ENCODE results near the gene FGD2.
A peak's percentile ranks its signal among the peaks of the same experiment; 100 is the strongest.

FGD2 gene, protein sequence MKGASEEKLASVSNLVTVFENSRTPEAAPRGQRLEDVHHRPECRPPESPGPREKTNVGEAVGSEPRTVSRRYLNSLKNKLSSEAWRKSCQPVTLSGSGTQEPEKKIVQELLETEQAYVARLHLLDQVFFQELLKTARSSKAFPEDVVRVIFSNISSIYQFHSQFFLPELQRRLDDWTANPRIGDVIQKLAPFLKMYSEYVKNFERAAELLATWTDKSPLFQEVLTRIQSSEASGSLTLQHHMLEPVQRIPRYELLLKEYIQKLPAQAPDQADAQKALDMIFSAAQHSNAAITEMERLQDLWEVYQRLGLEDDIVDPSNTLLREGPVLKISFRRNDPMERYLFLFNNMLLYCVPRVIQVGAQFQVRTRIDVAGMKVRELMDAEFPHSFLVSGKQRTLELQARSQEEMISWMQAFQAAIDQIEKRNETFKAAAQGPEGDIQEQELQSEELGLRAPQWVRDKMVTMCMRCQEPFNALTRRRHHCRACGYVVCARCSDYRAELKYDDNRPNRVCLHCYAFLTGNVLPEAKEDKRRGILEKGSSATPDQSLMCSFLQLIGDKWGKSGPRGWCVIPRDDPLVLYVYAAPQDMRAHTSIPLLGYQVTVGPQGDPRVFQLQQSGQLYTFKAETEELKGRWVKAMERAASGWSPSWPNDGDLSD
- long read RNA-seq = 0 reads

GRCh38 chr6:37005061-37005810 lies at the start of gene FGD2:
TSS of gene FGD2 (plus strand) at chr6:37005655. CDS start at chr6:37005818, 163 bp downstream.
- H3K27me3 ChIP-seq (ENCODE audit: insufficient read depth, poor library complexity, severe bottlenecking) = no peaks in the 10 kb centered on the region
- H3K27ac ChIP-seq (replicated peaks) = no peak within 1 kb of the TSS
- peak; percentile 99 for TF ChIP-seq SPI1 (IDR thresholded peaks at IDR 0.05; ENCODE audit: borderline replicate concordance, low read depth)
- TF ChIP-seq POLR2AphosphoS5 (IDR thresholded peaks at IDR 0.05; ENCODE audit: low read depth) = no peak
- no peak for TF ChIP-seq CTCF (IDR thresholded peaks at IDR 0.05; ENCODE audit: insufficient read depth, low read length)
- TF ChIP-seq GABPA (IDR thresholded peaks at IDR 0.05; ENCODE audit: low read depth) = no peak
- TF ChIP-seq, protein P1, sequence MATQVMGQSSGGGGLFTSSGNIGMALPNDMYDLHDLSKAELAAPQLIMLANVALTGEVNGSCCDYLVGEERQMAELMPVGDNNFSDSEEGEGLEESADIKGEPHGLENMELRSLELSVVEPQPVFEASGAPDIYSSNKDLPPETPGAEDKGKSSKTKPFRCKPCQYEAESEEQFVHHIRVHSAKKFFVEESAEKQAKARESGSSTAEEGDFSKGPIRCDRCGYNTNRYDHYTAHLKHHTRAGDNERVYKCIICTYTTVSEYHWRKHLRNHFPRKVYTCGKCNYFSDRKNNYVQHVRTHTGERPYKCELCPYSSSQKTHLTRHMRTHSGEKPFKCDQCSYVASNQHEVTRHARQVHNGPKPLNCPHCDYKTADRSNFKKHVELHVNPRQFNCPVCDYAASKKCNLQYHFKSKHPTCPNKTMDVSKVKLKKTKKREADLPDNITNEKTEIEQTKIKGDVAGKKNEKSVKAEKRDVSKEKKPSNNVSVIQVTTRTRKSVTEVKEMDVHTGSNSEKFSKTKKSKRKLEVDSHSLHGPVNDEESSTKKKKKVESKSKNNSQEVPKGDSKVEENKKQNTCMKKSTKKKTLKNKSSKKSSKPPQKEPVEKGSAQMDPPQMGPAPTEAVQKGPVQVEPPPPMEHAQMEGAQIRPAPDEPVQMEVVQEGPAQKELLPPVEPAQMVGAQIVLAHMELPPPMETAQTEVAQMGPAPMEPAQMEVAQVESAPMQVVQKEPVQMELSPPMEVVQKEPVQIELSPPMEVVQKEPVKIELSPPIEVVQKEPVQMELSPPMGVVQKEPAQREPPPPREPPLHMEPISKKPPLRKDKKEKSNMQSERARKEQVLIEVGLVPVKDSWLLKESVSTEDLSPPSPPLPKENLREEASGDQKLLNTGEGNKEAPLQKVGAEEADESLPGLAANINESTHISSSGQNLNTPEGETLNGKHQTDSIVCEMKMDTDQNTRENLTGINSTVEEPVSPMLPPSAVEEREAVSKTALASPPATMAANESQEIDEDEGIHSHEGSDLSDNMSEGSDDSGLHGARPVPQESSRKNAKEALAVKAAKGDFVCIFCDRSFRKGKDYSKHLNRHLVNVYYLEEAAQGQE (IDR thresholded peaks at IDR 0.05; ENCODE audit: insufficient replicate concordance, low read depth) = no peak
- peak in 1 of 2 experiments; percentile 66 for DNase-seq (ENCODE audit: low read depth in 1 of 2, low spot score in 1 of 2)
- no peak within 1 kb of the TSS for H3K4me3 ChIP-seq (replicated peaks; ENCODE audit: insufficient read depth, low read length)

DNA sequence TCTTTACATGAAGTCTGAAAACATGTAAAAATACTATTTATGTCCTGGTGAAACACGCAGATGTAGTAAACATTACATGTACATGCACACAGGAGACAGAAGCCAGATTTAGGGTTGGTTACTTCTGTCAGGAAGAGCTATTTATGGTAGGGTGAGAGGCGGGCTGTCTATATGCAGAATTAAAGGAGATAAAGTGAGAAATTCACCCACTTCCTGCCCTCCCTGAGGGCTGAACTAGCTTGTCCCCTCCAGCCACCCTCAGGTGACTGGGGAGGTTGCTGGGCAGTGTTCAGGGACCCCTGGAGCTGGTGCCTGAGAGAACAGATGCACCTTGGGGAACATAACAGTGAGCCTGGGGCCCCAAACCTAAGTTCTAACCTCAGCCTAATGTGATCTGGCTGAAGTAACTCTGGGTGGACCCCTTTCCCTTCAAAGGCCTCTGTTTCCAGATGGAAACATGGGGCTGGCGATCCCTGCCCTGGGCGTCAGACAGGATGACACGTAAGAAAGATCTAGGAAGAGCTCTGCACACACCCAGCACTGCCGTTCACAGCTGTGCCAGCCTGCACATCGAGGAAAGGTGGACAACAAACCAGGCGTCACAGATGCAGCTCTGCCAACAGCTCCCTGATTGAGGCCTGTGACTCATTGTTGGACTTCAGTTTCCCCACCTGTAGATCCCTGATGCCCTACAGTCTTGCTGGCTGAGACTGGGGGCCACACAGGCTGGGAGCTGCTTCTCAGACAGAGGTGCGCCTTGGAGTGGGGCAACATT lies 49.6 kb upstream of the FGD2 start:
- Histone ChIP-seq H3K4me3 (replicated peaks; ENCODE audit: insufficient read depth, low read length) (no peak overlapping the region), H3K27ac (replicated peaks) (no peak overlapping the region), H3K27me3 (ENCODE audit: insufficient read depth, poor library complexity, severe bottlenecking) (peaks cover 20% of the 10 kb centered on the region)
- DNase-seq (ENCODE audit: low read depth in 1 of 2, low spot score in 1 of 2) = no peak
- TF ChIP-seq CTCF (IDR thresholded peaks at IDR 0.05; ENCODE audit: insufficient read depth, low read length) (no peak), GABPA (IDR thresholded peaks at IDR 0.05; ENCODE audit: low read depth) (no peak), SPI1 (IDR thresholded peaks at IDR 0.05; ENCODE audit: borderline replicate concordance, low read depth) (no peak), POLR2AphosphoS5 (IDR thresholded peaks at IDR 0.05; ENCODE audit: low read depth) (no peak)
- TF ChIP-seq, protein P1 (IDR thresholded peaks at IDR 0.05; ENCODE audit: insufficient replicate concordance, low read depth) = no peak

DNA sequence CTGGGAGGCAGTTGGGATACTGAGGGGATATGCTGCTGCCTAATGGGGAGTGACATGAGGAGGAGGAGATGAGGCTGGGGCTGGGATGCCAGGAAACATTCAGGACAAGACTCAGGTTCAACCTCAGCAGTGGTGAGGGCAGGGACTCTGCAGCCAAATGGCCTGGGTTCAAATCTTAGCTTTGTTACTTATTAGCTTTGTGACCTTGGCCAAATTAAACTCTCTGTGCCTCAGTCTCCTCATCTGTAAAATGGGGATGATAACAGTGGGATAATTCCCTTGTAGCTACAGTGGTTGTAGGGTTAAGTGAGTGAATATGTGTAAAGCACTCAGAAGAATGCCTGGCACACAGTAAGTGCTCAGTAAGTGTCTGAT lies 49.0 kb upstream of the FGD2 start:
- Histone ChIP-seq H3K4me3 (replicated peaks; ENCODE audit: insufficient read depth, low read length) (no peak overlapping the region), H3K27me3 (ENCODE audit: insufficient read depth, poor library complexity, severe bottlenecking) (peaks cover 20% of the 10 kb centered on the region), H3K27ac (replicated peaks) (no peak overlapping the region)
- DNase-seq (ENCODE audit: low read depth in 1 of 2, low spot score in 1 of 2) = no peak
- no peak for TF ChIP-seq POLR2AphosphoS5 (IDR thresholded peaks at IDR 0.05; ENCODE audit: low read depth)
- TF ChIP-seq, protein P1 (IDR thresholded peaks at IDR 0.05; ENCODE audit: insufficient replicate concordance, low read depth) = no peak
- TF ChIP-seq GABPA (IDR thresholded peaks at IDR 0.05; ENCODE audit: low read depth) = no peak
- no peak for TF ChIP-seq CTCF (IDR thresholded peaks at IDR 0.05; ENCODE audit: insufficient read depth, low read length)
- TF ChIP-seq SPI1 (IDR thresholded peaks at IDR 0.05; ENCODE audit: borderline replicate concordance, low read depth) = no peak
